ENCODE results near the gene TMEM169.

Gene TMEM169

DNA sequence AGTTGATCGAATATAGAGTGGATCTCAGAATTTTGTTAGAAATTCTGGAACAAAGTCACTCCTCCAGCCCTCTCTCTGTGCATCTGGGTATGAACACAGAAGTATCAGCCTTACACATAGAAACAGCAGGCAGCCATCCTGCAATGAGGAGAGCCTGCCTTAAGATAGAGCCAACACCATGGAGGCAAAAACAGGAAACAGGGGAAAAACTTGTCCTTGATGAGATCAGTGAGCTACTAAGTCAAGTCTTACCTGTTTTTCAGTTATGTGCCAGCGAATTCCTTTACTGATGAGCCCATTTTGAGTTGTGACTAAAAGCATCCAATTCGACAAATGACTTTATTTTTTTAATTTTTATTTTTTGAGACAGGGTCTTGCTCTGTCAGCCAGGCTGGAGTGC is 41.8 kb upstream of the TMEM169 start:
- H3K4me1 ChIP-seq (ENCODE audit: control insufficient read depth in 1 of 2, insufficient read depth in 2 of 2, low read length in 2 of 2), result no peaks in the 10 kb centered on the region
- H3K4me2 ChIP-seq (ENCODE audit: low read length), result no peak overlapping the region
- H3K14ac ChIP-seq (ENCODE audit: low read length), result no peak overlapping the region
- no peak overlapping the region for H2BK120ac ChIP-seq (ENCODE audit: insufficient read depth, low read length, poor library complexity)
- H3K36me3 ChIP-seq (ENCODE audit: control insufficient read depth in 1 of 2, insufficient read depth in 2 of 2, low read length in 2 of 2), result no peaks in the 10 kb centered on the region
- H4K12ac ChIP-seq (ENCODE audit: low read depth, low read length), result no peak overlapping the region
- no peak overlapping the region for H3K27ac ChIP-seq (ENCODE audit: low read depth, low read length)
- peak; percentile 21 to 91 for DNase-seq
- H2AK5ac ChIP-seq (ENCODE audit: low read length), result no peak overlapping the region
- H4K8ac ChIP-seq (ENCODE audit: low read depth, low read length), result no peak overlapping the region
- no peak overlapping the region for H2BK12ac ChIP-seq (ENCODE audit: low read length)
- H3K4ac ChIP-seq (ENCODE audit: low read depth, low read length), result no peak overlapping the region
- H3K79me2 ChIP-seq (ENCODE audit: control insufficient read depth, insufficient read depth, low read length, poor library complexity), result no peaks in the 10 kb centered on the region
- no peaks in the 10 kb centered on the region for H3K9me3 ChIP-seq (ENCODE audit: insufficient read depth, low read depth, low read length)
- no peaks in the 10 kb centered on the region for H3K27me3 ChIP-seq (ENCODE audit: insufficient read depth, low read length)
- no peak overlapping the region for H4K91ac ChIP-seq (ENCODE audit: low read depth, low read length)
- H2AFZ ChIP-seq (ENCODE audit: insufficient read depth, low read length, poor library complexity), result no peak overlapping the region
- no peaks in the 10 kb centered on the region for H3K79me1 ChIP-seq (ENCODE audit: low read length)
- no peak overlapping the region for H3K23ac ChIP-seq (ENCODE audit: low read length)
- no peak overlapping the region for H2BK5ac ChIP-seq (ENCODE audit: low read depth, low read length, poor library complexity)
- H3K18ac ChIP-seq (ENCODE audit: low read length), result no peak overlapping the region
- no peak overlapping the region for H3K4me3 ChIP-seq (ENCODE audit: low read depth, low read length)
- WGBS (ENCODE audit: extremely low coverage, insufficient coverage, insufficient read length), result no CpG with 5 or more reads among the region's 3 CpGs
- no peak overlapping the region for H3K9ac ChIP-seq (ENCODE audit: low read length)

GRCh38 chr2:216041438-216041837 is 40.3 kb upstream of the TMEM169 start:
- no peak overlapping the region for H3K23ac ChIP-seq (ENCODE audit: low read length)
- H2BK12ac ChIP-seq (ENCODE audit: low read length), result no peak overlapping the region
- no peaks in the 10 kb centered on the region for H3K79me1 ChIP-seq (ENCODE audit: low read length)
- H3K4me3 ChIP-seq (ENCODE audit: low read depth, low read length), result no peak overlapping the region
- H3K18ac ChIP-seq (ENCODE audit: low read length), result no peak overlapping the region
- H3K27me3 ChIP-seq (ENCODE audit: insufficient read depth, low read length), result no peaks in the 10 kb centered on the region
- no peak overlapping the region for H4K91ac ChIP-seq (ENCODE audit: low read depth, low read length)
- no peak overlapping the region for H2AK5ac ChIP-seq (ENCODE audit: low read length)
- WGBS (ENCODE audit: extremely low coverage, insufficient coverage, insufficient read length), result no CpG with 5 or more reads among the region's 2 CpGs
- no peaks in the 10 kb centered on the region for H3K79me2 ChIP-seq (ENCODE audit: control insufficient read depth, insufficient read depth, low read length, poor library complexity)
- no peak overlapping the region for H3K4me2 ChIP-seq (ENCODE audit: low read length)
- no peak overlapping the region for H2AFZ ChIP-seq (ENCODE audit: insufficient read depth, low read length, poor library complexity)
- H3K9ac ChIP-seq (ENCODE audit: low read length), result no peak overlapping the region
- no peak for DNase-seq
- no peaks in the 10 kb centered on the region for H3K4me1 ChIP-seq (ENCODE audit: control insufficient read depth in 1 of 2, insufficient read depth in 2 of 2, low read length in 2 of 2)
- no peak overlapping the region for H4K12ac ChIP-seq (ENCODE audit: low read depth, low read length)
- H3K4ac ChIP-seq (ENCODE audit: low read depth, low read length), result no peak overlapping the region
- no peak overlapping the region for H2BK120ac ChIP-seq (ENCODE audit: insufficient read depth, low read length, poor library complexity)
- H2BK5ac ChIP-seq (ENCODE audit: low read depth, low read length, poor library complexity), result no peak overlapping the region
- no peaks in the 10 kb centered on the region for H3K9me3 ChIP-seq (ENCODE audit: insufficient read depth, low read depth, low read length)
- H3K36me3 ChIP-seq (ENCODE audit: control insufficient read depth in 1 of 2, insufficient read depth in 2 of 2, low read length in 2 of 2), result no peaks in the 10 kb centered on the region
- no peak overlapping the region for H4K8ac ChIP-seq (ENCODE audit: low read depth, low read length)
- no peak overlapping the region for H3K14ac ChIP-seq (ENCODE audit: low read length)
- no peak overlapping the region for H3K27ac ChIP-seq (ENCODE audit: low read depth, low read length)

GRCh38 chr2:216043949-216044348 is 37.8 kb upstream of the TMEM169 start:
- no peaks in the 10 kb centered on the region for H3K79me2 ChIP-seq (ENCODE audit: control insufficient read depth, insufficient read depth, low read length, poor library complexity)
- no peaks in the 10 kb centered on the region for H3K79me1 ChIP-seq (ENCODE audit: low read length)
- peaks cover 0 to 1% of the 10 kb centered on the region in 2 experiments for H3K36me3 ChIP-seq (ENCODE audit: control insufficient read depth in 1 of 2, insufficient read depth in 2 of 2, low read length in 2 of 2)
- no peak overlapping the region for H2BK120ac ChIP-seq (ENCODE audit: insufficient read depth, low read length, poor library complexity)
- H2AK5ac ChIP-seq (ENCODE audit: low read length), result no peak overlapping the region
- no peak overlapping the region for H3K4me2 ChIP-seq (ENCODE audit: low read length)
- no peak overlapping the region for H4K12ac ChIP-seq (ENCODE audit: low read depth, low read length)
- no peak overlapping the region for H3K23ac ChIP-seq (ENCODE audit: low read length)
- no peak overlapping the region for H3K4me3 ChIP-seq (ENCODE audit: low read depth, low read length)
- H4K91ac ChIP-seq (ENCODE audit: low read depth, low read length), result no peak overlapping the region
- H3K27me3 ChIP-seq (ENCODE audit: insufficient read depth, low read length), result no peaks in the 10 kb centered on the region
- H2BK12ac ChIP-seq (ENCODE audit: low read length), result no peak overlapping the region
- WGBS (ENCODE audit: extremely low coverage, insufficient coverage, insufficient read length), result no CpG with 5 or more reads among the region's 5 CpGs
- H3K18ac ChIP-seq (ENCODE audit: low read length), result no peak overlapping the region
- H3K14ac ChIP-seq (ENCODE audit: low read length), result no peak overlapping the region
- no peaks in the 10 kb centered on the region for H3K9me3 ChIP-seq (ENCODE audit: insufficient read depth, low read depth, low read length)
- H2BK5ac ChIP-seq (ENCODE audit: low read depth, low read length, poor library complexity), result no peak overlapping the region
- H3K9ac ChIP-seq (ENCODE audit: low read length), result no peak overlapping the region
- H4K8ac ChIP-seq (ENCODE audit: low read depth, low read length), result no peak overlapping the region
- no peak for DNase-seq
- H3K27ac ChIP-seq (ENCODE audit: low read depth, low read length), result no peak overlapping the region
- no peak overlapping the region for H2AFZ ChIP-seq (ENCODE audit: insufficient read depth, low read length, poor library complexity)
- H3K4me1 ChIP-seq (ENCODE audit: control insufficient read depth in 1 of 2, insufficient read depth in 2 of 2, low read length in 2 of 2), result no peaks in the 10 kb centered on the region
- no peak overlapping the region for H3K4ac ChIP-seq (ENCODE audit: low read depth, low read length)

- Histone ChIP-seq H3K4me1 (ENCODE audit: control insufficient read depth in 1 of 2, insufficient read depth in 2 of 2, low read length in 2 of 2) (no peaks in the 10 kb centered on the region), H3K4ac (ENCODE audit: low read depth, low read length) (no peak overlapping the region), H3K23ac (ENCODE audit: low read length) (no peak overlapping the region), H3K36me3 (ENCODE audit: control insufficient read depth in 1 of 2, insufficient read depth in 2 of 2, low read length in 2 of 2) (peaks cover 0 to 1% of the 10 kb centered on the region in 2 experiments), H2BK120ac (ENCODE audit: insufficient read depth, low read length, poor library complexity) (no peak overlapping the region), H2BK12ac (ENCODE audit: low read length) (no peak overlapping the region), H3K18ac (ENCODE audit: low read length) (no peak overlapping the region), H3K79me1 (ENCODE audit: low read length) (no peaks in the 10 kb centered on the region), H2AK5ac (ENCODE audit: low read length) (no peak overlapping the region), H3K14ac (ENCODE audit: low read length) (no peak overlapping the region), H3K27ac (ENCODE audit: low read depth, low read length) (no peak overlapping the region), H3K9ac (ENCODE audit: low read length) (no peak overlapping the region), H4K8ac (ENCODE audit: low read depth, low read length) (no peak overlapping the region), H2BK5ac (ENCODE audit: low read depth, low read length, poor library complexity) (no peak overlapping the region), H3K79me2 (ENCODE audit: control insufficient read depth, insufficient read depth, low read length, poor library complexity) (no peaks in the 10 kb centered on the region), H4K91ac (ENCODE audit: low read depth, low read length) (no peak overlapping the region), H3K27me3 (ENCODE audit: insufficient read depth, low read length) (no peaks in the 10 kb centered on the region), H2AFZ (ENCODE audit: insufficient read depth, low read length, poor library complexity) (no peak overlapping the region), H3K9me3 (ENCODE audit: insufficient read depth, low read depth, low read length) (no peaks in the 10 kb centered on the region), H3K4me3 (ENCODE audit: low read depth, low read length) (no peak overlapping the region), H4K12ac (ENCODE audit: low read depth, low read length) (no peak overlapping the region), H3K4me2 (ENCODE audit: low read length) (no peak overlapping the region)
- DNase-seq, result no peak
- no CpG with 5 or more reads among the region's 5 CpGs for WGBS (ENCODE audit: extremely low coverage, insufficient coverage, insufficient read length)
Measured at GRCh38 chr2:216044883-216045486, 36.7 kb upstream of the TMEM169 start.

Data from trophoblast cell (in vitro differentiated cells and primary cell).